ENCODE measurements around the gene TGM1. TPM values are rescaled to one million over a fixed set of nuclear protein-coding genes. Genes with fewer than 3 reads are reported as not detected.
A peak's percentile ranks its signal among the peaks of the same experiment; 100 is the strongest.

Gene TGM1
- total and polyA plus RNA-seq, 2 donors (not counting 1 experiment from before 2014, with no cell fraction given) = 2.7 to 11.9 TPM

DNA sequence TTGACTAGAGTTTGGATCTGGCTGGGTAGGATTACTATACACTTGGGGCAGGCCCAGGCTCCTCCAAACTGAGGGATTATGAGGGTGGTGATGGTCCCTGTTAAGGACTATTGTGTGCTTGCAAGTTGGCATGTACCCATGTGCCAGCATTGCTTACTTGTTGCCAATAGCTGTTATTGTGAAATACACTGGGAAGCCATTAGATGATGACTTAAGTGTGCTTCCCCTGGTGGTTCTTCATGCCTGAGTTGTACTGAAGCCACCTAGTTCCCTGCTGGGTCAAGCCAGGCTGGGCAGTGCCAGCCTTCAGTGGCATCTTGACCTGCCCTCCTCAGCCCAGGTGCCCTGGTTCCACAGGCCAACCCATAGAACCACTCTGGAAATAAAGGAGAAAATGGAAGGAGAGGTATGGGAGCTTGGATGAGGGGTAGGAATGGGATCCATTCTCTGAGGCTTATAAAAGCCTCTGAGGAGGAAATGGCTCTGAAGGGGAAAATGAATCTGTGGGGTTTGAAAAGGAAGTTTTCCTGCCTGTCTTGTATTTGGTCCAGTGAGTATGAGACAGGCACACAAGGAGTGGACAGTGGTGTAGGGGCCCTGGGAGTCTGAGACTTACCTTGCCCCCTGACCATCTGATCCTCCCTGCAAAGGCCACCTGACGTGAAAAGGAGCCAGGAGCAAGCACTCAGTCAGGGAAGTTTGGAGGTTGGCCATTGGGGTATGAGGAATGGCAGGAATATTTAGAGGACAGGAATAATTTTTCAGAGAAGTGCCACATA lies 49.0 kb upstream of the TGM1 start:
- H3K4me1 Mint-ChIP-seq = peaks cover 61% of the 10 kb centered on the region
- no peak for ATAC-seq (ENCODE audit: low read depth)

More for the DNA sequence above, 49.0 kb upstream of the TGM1 start:
- WGBS (ENCODE audit: insufficient coverage) = no CpG with 5 or more reads among the region's 1 CpG
- ChIA-PET CTCF (interaction anchor here (1.3 to 9.4 kb wide), 11 partner anchors 9 to 124 kb away, joined by 3 to 112 read pairs (median 7); partner anchors contain the start of genes CBLN3, KHNYN, MDP1 and RABGGTA), POLR2A (interaction anchor here (0.6 to 2.0 kb wide), 8 partner anchors 12 to 119 kb away, joined by 3 to 17 read pairs (median 6); partner anchors contain the start of genes CHMP4A, DHRS1, KHNYN and NOP9)
- Histone ChIP-seq H3K9me3 (ENCODE audit: control extremely low read depth in 1 of 3, control insufficient read depth in 2 of 3, insufficient read depth in 1 of 3, low read length in 2 of 3) (no peaks in the 10 kb centered on the region), H3K79me2 (ENCODE audit: control insufficient read depth, insufficient read depth, low read length) (peaks cover 16% of the 10 kb centered on the region), H4K20me1 (ENCODE audit: control insufficient read depth, insufficient read depth, low read length, poor library complexity, severe bottlenecking) (peaks cover 32% of the 10 kb centered on the region), H3K27me3 (replicated peaks in 1 of 4; ENCODE audit: control extremely low read depth in 1 of 4, control insufficient read depth in 3 of 4, insufficient read depth in 4 of 4, low read length in 3 of 4) (no peaks in the 10 kb centered on the region), H3K27ac (ENCODE audit: low read length in 2 of 2) (peak overlapping the region; percentile 65 to 83), H3K36me3 (replicated peaks in 1 of 2; ENCODE audit: control extremely low read depth in 1 of 2, control insufficient read depth in 1 of 2, extremely low read depth in 1 of 2, insufficient read depth in 2 of 2, low read length in 1 of 2) (peaks cover 0 to 15% of the 10 kb centered on the region in 2 experiments), H3K4me2 (replicated peaks; ENCODE audit: low read depth, low read length, poor library complexity, severe bottlenecking) (peak overlapping the region; percentile 92), H3K4me3 (ENCODE audit: control extremely low read depth in 1 of 5, extremely low read depth in 1 of 5, insufficient read depth in 1 of 5, low read depth in 2 of 5, low read length in 4 of 5) (peak overlapping the region; percentile 8 to 71 (median 57)), H3K4me1 (ENCODE audit: control insufficient read depth in 2 of 2, insufficient read depth in 2 of 2, low read length in 2 of 2) (peaks cover 38 to 57% of the 10 kb centered on the region in 2 donors), H2AFZ (ENCODE audit: insufficient read depth, low read depth, low read length, poor library complexity, severe bottlenecking) (peak overlapping the region; percentile 82), H3K9ac (ENCODE audit: low read length) (peak overlapping the region; percentile 70)
- H3K27ac Mint-ChIP-seq = peak overlapping the region; percentile 91
- no peaks in the 10 kb centered on the region for H3K9me3 Mint-ChIP-seq (ENCODE audit: insufficient read depth)
- H3K27me3 Mint-ChIP-seq = no peaks in the 10 kb centered on the region
- no peak for DNase-seq
- intact Hi-C loops (cut with micrococcal nuclease) = loop anchor here (1.0 to 5.0 kb wide), 4 partner anchors 20 to 300 kb away; partner anchors contain the start of gene TINF2
- H3K4me3 Mint-ChIP-seq = peak overlapping the region; percentile 84
- no peak for TF ChIP-seq EZH2 (IDR thresholded peaks at IDR 0.05; ENCODE audit: borderline replicate concordance, insufficient read depth, low read depth, low read length, poor library complexity, severe bottlenecking)
- TF ChIP-seq CTCF (IDR thresholded peaks at IDR 0.05) = no peak

All from B cell (primary cell).